ENCODE measurements around the gene PRMT9. TPM values are rescaled to one million over a fixed set of nuclear protein-coding genes. Genes with fewer than 3 reads are reported as not detected.

PRMT9 gene
- total RNA-seq, 4 donors from 2014 or later: 5.3 to 13.3 (median 7.1) TPM

GRCh38 chr4:147596377-147596776 is 87.6 kb downstream of the PRMT9 start:
- no peak for DNase-seq (ENCODE audit: low spot score in 2 of 2)
- 45% methylated on average over 1 of the region's 1 CpG for WGBS
- H3K27ac ChIP-seq: no peak overlapping the region

GRCh38 chr4:147594578-147594977 is 89.4 kb downstream of the PRMT9 start:
- H3K36me3 ChIP-seq: no peaks in the 10 kb centered on the region

More at GRCh38 chr4:147596377-147596776, 87.6 kb downstream of the PRMT9 start:
- Histone ChIP-seq H3K27me3 (no peaks in the 10 kb centered on the region), H3K4me3 (no peak overlapping the region), H3K36me3 (no peaks in the 10 kb centered on the region), H3K4me1 (no peaks in the 10 kb centered on the region), H3K9me3 (no peaks in the 10 kb centered on the region)
- TF ChIP-seq EP300 (IDR thresholded peaks at IDR 0.05) (no peak), CTCF (IDR thresholded peaks at IDR 0.05) (no peak), POLR2A (IDR thresholded peaks at IDR 0.05) (no peak), POLR2AphosphoS5 (IDR thresholded peaks at IDR 0.05) (no peak)

GRCh38 chr4:147594107-147594506 is 89.9 kb downstream of the PRMT9 start:
- Histone ChIP-seq H3K4me1 (no peaks in the 10 kb centered on the region), H3K27ac (no peak overlapping the region), H3K27me3 (no peaks in the 10 kb centered on the region), H3K36me3 (no peaks in the 10 kb centered on the region), H3K9me3 (no peaks in the 10 kb centered on the region), H3K4me3 (no peak overlapping the region)
- no peak for TF ChIP-seq POLR2A (IDR thresholded peaks at IDR 0.05)
- no peak for TF ChIP-seq POLR2AphosphoS5 (IDR thresholded peaks at IDR 0.05)
- TF ChIP-seq CTCF (IDR thresholded peaks at IDR 0.05): no peak
- no peak for TF ChIP-seq EP300 (IDR thresholded peaks at IDR 0.05)
- DNase-seq (ENCODE audit: low spot score in 2 of 2): no peak
- 62% methylated on average over 5 of the region's 5 CpGs for WGBS

More at GRCh38 chr4:147594578-147594977, 89.4 kb downstream of the PRMT9 start:
- Histone ChIP-seq H3K27me3 (no peaks in the 10 kb centered on the region), H3K27ac (no peak overlapping the region), H3K4me3 (no peak overlapping the region), H3K4me1 (no peaks in the 10 kb centered on the region), H3K9me3 (no peaks in the 10 kb centered on the region)
- WGBS: 40% methylated on average over 2 of the region's 2 CpGs
- DNase-seq (ENCODE audit: low spot score in 2 of 2): no peak
- no peak for TF ChIP-seq CTCF (IDR thresholded peaks at IDR 0.05)
- TF ChIP-seq POLR2A (IDR thresholded peaks at IDR 0.05): no peak
- TF ChIP-seq EP300 (IDR thresholded peaks at IDR 0.05): no peak
- TF ChIP-seq POLR2AphosphoS5 (IDR thresholded peaks at IDR 0.05): no peak

GRCh38 chr4:147591106-147591505 is 92.9 kb downstream of the PRMT9 start:
- no peaks in the 10 kb centered on the region for H3K27me3 ChIP-seq
- TF ChIP-seq EP300 (IDR thresholded peaks at IDR 0.05) (no peak), POLR2AphosphoS5 (IDR thresholded peaks at IDR 0.05) (no peak), CTCF (IDR thresholded peaks at IDR 0.05) (no peak), POLR2A (IDR thresholded peaks at IDR 0.05) (no peak)
- no peak overlapping the region for H3K4me3 ChIP-seq
- H3K9me3 ChIP-seq: no peaks in the 10 kb centered on the region
- H3K4me1 ChIP-seq: no peaks in the 10 kb centered on the region
- no peaks in the 10 kb centered on the region for H3K36me3 ChIP-seq
- no peak for DNase-seq (ENCODE audit: low spot score in 2 of 2)
- no peak overlapping the region for H3K27ac ChIP-seq

- TF ChIP-seq EP300 (IDR thresholded peaks at IDR 0.05) (no peak), POLR2A (IDR thresholded peaks at IDR 0.05) (no peak), POLR2AphosphoS5 (IDR thresholded peaks at IDR 0.05) (no peak), CTCF (IDR thresholded peaks at IDR 0.05) (peak; percentile 55)
- H3K27ac ChIP-seq: no peak overlapping the region
- DNase-seq (ENCODE audit: low spot score in 2 of 2): no peak
- WGBS: 46% methylated on average over 12 of the region's 12 CpGs
- H3K27me3 ChIP-seq: no peaks in the 10 kb centered on the region
- H3K4me3 ChIP-seq: no peak overlapping the region
- no peaks in the 10 kb centered on the region for H3K9me3 ChIP-seq
- no peaks in the 10 kb centered on the region for H3K36me3 ChIP-seq
- H3K4me1 ChIP-seq: no peaks in the 10 kb centered on the region
Observed at GRCh38 chr4:147590249-147590920, 93.6 kb downstream of the PRMT9 start.

Data from suprapubic skin (tissue), 4 donors.